Measurements from ENCODE around the gene PPP2R2D. TPM values are rescaled to one million over a fixed set of nuclear protein-coding genes. Genes with fewer than 3 reads are reported as not detected.
"Not testable (repeated sequence)": the region's sequence is repeated elsewhere in the genome, so short reads cannot be mapped to it uniquely, and the experiment has no call there.

PPP2R2D gene
- total RNA-seq, 2 experiments from 2014 or later, result 36.5 to 37.5 TPM

DNA sequence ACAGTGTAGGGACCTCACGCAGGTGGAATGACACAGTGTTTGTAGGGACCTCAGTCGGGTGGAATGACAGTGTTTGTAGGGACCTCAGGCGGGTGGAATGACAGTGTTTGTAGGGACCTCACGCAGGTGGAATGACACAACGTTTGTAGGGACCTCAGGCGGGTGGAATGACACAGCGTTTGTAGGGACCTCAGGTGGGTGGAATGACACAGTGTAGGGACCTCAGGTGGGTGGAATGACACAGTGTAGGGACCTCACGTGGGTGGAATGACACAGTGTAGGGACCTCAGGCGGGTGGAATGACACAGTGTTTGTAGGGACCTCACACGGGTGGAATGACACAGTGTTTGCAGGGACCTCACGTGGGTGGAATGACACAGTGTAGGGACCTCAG, 16.0 kb downstream of the PPP2R2D start:
- H3K4me1 Mint-ChIP-seq (ENCODE audit: low read depth); DNase-seq; H3K4me3 Mint-ChIP-seq; POLR2A ChIA-PET; CTCF ChIA-PET; ATAC-seq; H3K9me3 Mint-ChIP-seq (ENCODE audit: insufficient read depth); H3K27ac Mint-ChIP-seq; H3K27me3 Mint-ChIP-seq (ENCODE audit: low read depth): not testable (repeated sequence)
- H3K36me3 Mint-ChIP-seq (ENCODE audit: low read depth), result peaks cover 55% of the 10 kb centered on the region

- CTCF ChIA-PET; H3K27ac Mint-ChIP-seq; ATAC-seq; H3K9me3 Mint-ChIP-seq (ENCODE audit: insufficient read depth); DNase-seq; POLR2A ChIA-PET; H3K4me3 Mint-ChIP-seq; H3K27me3 Mint-ChIP-seq (ENCODE audit: low read depth); H3K4me1 Mint-ChIP-seq (ENCODE audit: low read depth): not testable (repeated sequence)
- H3K36me3 Mint-ChIP-seq (ENCODE audit: low read depth), result peaks cover 50% of the 10 kb centered on the region
These were observed 16.7 kb downstream of the PPP2R2D start for GRCh38 chr10:131917496-131917895.

DNA sequence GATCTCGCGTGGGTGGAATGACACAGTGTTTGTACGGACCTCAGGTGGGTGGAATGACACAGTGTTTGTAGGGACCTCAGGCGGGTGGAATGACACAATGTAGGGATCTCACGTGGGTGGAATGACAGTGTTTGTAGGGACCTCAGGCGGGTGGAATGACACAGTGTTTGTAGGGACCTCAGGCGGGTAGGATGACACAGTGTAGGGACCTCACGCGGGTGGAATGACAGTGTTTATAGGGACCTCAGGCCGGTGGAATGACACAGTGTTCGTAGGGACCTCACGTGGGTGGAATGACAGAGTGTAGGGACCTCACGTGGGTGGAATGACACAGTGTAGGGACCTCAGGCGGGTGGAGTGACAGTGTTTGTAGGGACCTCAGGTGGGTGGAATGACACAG, 18.7 kb downstream of the PPP2R2D start:
- CTCF ChIA-PET; POLR2A ChIA-PET; H3K27me3 Mint-ChIP-seq (ENCODE audit: low read depth); ATAC-seq; H3K4me3 Mint-ChIP-seq; H3K9me3 Mint-ChIP-seq (ENCODE audit: insufficient read depth); DNase-seq; H3K4me1 Mint-ChIP-seq (ENCODE audit: low read depth); H3K27ac Mint-ChIP-seq: not testable (repeated sequence)
- H3K36me3 Mint-ChIP-seq (ENCODE audit: low read depth), result peaks cover 42% of the 10 kb centered on the region

DNA sequence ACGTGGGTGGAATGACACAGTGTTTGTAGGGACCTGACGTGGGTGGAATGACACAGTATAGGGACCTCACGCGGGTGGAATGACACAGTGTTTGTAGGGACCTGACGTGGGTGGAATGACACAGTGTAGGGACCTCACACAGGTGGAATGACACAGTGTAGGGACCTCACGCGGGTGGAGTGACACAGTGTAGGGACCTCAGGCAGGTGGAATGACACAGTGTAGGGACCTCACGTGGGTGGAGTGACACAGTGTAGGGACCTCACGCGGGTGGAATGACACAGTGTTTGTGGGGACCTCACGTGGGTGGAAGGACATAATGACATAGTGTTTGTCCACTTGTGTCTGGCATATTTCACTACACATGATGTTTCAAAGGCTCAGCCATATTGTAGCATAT, 19.3 kb downstream of the PPP2R2D start:
- ATAC-seq (no peak), DNase-seq (no peak)
- Mint-ChIP-seq H3K36me3 (ENCODE audit: low read depth) (peaks cover 44% of the 10 kb centered on the region), H3K9me3 (ENCODE audit: insufficient read depth) (peaks cover 3% of the 10 kb centered on the region), H3K4me1 (ENCODE audit: low read depth) (peaks cover 7% of the 10 kb centered on the region), H3K27ac (no peak overlapping the region), H3K27me3 (ENCODE audit: low read depth) (no peaks in the 10 kb centered on the region), H3K4me3 (no peak overlapping the region)
- ChIA-PET POLR2A (no interaction called here), CTCF (no interaction called here)

DNA sequence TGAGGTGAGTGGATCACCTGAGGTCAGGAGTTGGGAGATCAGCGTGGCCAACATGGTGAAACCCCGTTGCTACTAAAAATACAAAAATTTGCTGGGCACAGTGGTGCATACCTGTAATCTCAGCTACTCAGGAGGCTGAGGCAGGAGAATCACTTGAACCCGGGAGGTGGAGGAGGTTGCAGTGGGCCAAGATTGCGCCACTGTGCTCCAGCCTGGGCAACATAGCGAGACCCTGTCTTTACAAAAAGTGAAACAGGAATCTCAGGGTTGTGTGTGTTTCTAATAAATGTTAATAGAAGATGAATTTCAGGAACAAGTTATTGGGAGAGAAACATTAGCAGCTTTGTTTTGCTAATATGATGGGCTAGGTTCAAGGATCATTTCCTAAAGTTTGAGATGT, 19.9 kb downstream of the PPP2R2D start:
- no peaks in the 10 kb centered on the region for H3K27me3 Mint-ChIP-seq (ENCODE audit: low read depth)

GRCh38 chr10:131921184-131921583, 20.4 kb downstream of the PPP2R2D start:
- ChIA-PET POLR2A (no interaction called here), CTCF (no interaction called here)

More for the DNA sequence above, 19.9 kb downstream of the PPP2R2D start:
- POLR2A ChIA-PET, result no interaction called here
- peaks cover 10% of the 10 kb centered on the region for H3K4me1 Mint-ChIP-seq (ENCODE audit: low read depth)
- H3K9me3 Mint-ChIP-seq (ENCODE audit: insufficient read depth), result peaks cover 9% of the 10 kb centered on the region
- no peak overlapping the region for H3K27ac Mint-ChIP-seq
- H3K4me3 Mint-ChIP-seq, result no peak overlapping the region
- no peak for ATAC-seq
- no peak for DNase-seq
- H3K36me3 Mint-ChIP-seq (ENCODE audit: low read depth), result peaks cover 45% of the 10 kb centered on the region
- CTCF ChIA-PET, result no interaction called here

GRCh38 chr10:131923038-131923756, 22.4 kb downstream of the PPP2R2D start:
- DNase-seq (no peak), ATAC-seq (no peak)
- CTCF ChIA-PET, result no interaction called here
- no peak overlapping the region for H3K4me3 Mint-ChIP-seq
- H3K27me3 Mint-ChIP-seq (ENCODE audit: low read depth), result no peaks in the 10 kb centered on the region
- H3K36me3 Mint-ChIP-seq (ENCODE audit: low read depth), result peaks cover 47% of the 10 kb centered on the region
- peaks cover 26% of the 10 kb centered on the region for H3K4me1 Mint-ChIP-seq (ENCODE audit: low read depth)
- POLR2A ChIA-PET, result no interaction called here
- peaks cover 10% of the 10 kb centered on the region for H3K9me3 Mint-ChIP-seq (ENCODE audit: insufficient read depth)
- H3K27ac Mint-ChIP-seq, result no peak overlapping the region

More at GRCh38 chr10:131921184-131921583, 20.4 kb downstream of the PPP2R2D start:
- ATAC-seq, result no peak
- Mint-ChIP-seq H3K36me3 (ENCODE audit: low read depth) (peaks cover 45% of the 10 kb centered on the region), H3K9me3 (ENCODE audit: insufficient read depth) (peaks cover 10% of the 10 kb centered on the region), H3K4me3 (no peak overlapping the region), H3K27ac (no peak overlapping the region), H3K4me1 (ENCODE audit: low read depth) (peaks cover 10% of the 10 kb centered on the region), H3K27me3 (ENCODE audit: low read depth) (no peaks in the 10 kb centered on the region)
- no peak for DNase-seq

- Mint-ChIP-seq H3K4me3 (no peak overlapping the region), H3K36me3 (ENCODE audit: low read depth) (peaks cover 42% of the 10 kb centered on the region), H3K27me3 (ENCODE audit: low read depth) (no peaks in the 10 kb centered on the region), H3K27ac (no peak overlapping the region), H3K4me1 (ENCODE audit: low read depth) (peaks cover 45% of the 10 kb centered on the region), H3K9me3 (ENCODE audit: insufficient read depth) (peaks cover 10% of the 10 kb centered on the region)
- DNase-seq (no peak), ATAC-seq (no peak)
- ChIA-PET CTCF (interaction anchor here (1.2 kb wide), 1 partner anchor 13 kb away, joined by 4 read pairs; no protein-coding TSS in a partner anchor), POLR2A (interaction anchor here (1.4 kb wide), 1 partner anchor 17 kb away, joined by 4 read pairs; no protein-coding TSS in a partner anchor)
These were observed 24.3 kb downstream of the PPP2R2D start for GRCh38 chr10:131925011-131925649.

- ChIA-PET POLR2A (no interaction called here), CTCF (no interaction called here)
- Mint-ChIP-seq H3K27ac (no peak overlapping the region), H3K27me3 (ENCODE audit: low read depth) (no peaks in the 10 kb centered on the region), H3K4me3 (no peak overlapping the region), H3K4me1 (ENCODE audit: low read depth) (peaks cover 48% of the 10 kb centered on the region), H3K9me3 (ENCODE audit: insufficient read depth) (peaks cover 10% of the 10 kb centered on the region), H3K36me3 (ENCODE audit: low read depth) (peaks cover 41% of the 10 kb centered on the region)
- DNase-seq (no peak), ATAC-seq (no peak)
These were observed 24.9 kb downstream of the PPP2R2D start for GRCh38 chr10:131925716-131926115.

DNA sequence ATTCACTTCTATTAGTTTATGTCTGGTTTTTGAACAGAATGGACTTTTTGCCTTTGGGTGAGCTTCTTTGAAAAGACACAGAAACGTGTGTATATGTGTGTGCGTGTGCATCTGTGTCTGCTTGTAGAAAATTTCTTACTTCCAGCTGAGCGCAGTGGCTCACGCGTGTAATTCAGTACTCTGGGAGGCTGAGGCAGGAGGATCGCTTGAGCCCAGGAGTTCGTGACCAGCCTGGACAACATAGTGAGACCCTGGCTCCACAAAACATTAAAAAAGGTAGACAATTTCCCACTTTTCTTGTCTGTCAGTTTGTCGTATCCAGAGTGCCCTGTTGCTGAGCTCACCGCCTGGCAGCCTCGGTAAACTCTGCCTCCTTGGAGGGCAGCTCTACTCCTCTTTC, 25.4 kb downstream of the PPP2R2D start:
- Mint-ChIP-seq H3K4me3 (no peak overlapping the region), H3K36me3 (ENCODE audit: low read depth) (peaks cover 39% of the 10 kb centered on the region), H3K27ac (no peak overlapping the region), H3K27me3 (ENCODE audit: low read depth) (no peaks in the 10 kb centered on the region), H3K4me1 (ENCODE audit: low read depth) (peaks cover 54% of the 10 kb centered on the region), H3K9me3 (ENCODE audit: insufficient read depth) (peaks cover 10% of the 10 kb centered on the region)
- DNase-seq, result no peak
- ChIA-PET CTCF (no interaction called here), POLR2A (no interaction called here)
- no peak for ATAC-seq

DNA sequence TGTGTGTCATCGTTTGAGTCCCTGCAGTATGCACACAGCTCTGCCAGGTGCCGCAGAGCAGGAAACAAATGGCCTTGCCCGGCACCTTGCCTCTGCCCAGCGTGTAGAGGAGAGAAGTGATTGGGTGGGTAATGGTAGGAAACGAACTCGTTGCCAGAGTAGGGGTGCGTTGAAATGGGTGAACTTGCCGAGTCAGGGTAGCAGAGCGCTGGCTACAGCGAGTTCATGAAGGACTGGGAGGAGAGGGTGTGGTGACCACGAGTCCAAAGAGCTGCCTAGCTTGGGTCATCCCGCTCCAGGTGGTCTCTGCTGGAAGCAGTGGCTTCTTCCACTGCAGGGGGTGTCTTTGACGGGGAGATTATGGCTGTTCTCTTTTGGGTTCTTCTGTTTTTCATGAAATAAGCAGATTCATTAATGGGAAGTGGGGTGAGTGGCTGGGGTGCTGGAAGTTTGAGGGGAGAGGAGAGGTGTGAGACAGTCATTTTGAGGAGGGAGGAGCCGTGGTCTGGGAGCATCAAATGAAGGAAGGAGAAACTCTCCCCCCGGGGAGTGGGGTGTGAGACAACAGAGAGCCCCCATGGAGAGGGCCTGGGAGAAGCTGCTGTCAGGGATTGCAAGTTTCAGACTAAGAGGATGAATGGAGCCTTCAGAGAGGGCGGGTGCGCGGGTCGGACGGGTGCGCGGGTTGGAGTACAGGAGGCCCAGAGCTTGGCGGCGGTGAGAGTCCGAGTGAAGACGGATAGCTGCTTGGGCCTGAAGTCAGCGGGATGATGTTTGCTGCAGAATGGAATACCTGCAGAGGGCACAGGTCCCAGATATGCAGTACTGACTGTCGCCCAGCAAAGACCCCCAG, 26.2 kb downstream of the PPP2R2D start:
- Mint-ChIP-seq H3K27me3 (ENCODE audit: low read depth) (no peaks in the 10 kb centered on the region), H3K36me3 (ENCODE audit: low read depth) (peaks cover 39% of the 10 kb centered on the region), H3K4me3 (no peak overlapping the region), H3K9me3 (ENCODE audit: insufficient read depth) (peaks cover 10% of the 10 kb centered on the region), H3K4me1 (ENCODE audit: low read depth) (peaks cover 60% of the 10 kb centered on the region), H3K27ac (no peak overlapping the region)
- ATAC-seq (no peak), DNase-seq (no peak)
- POLR2A ChIA-PET, result no interaction called here
- CTCF ChIA-PET, result interaction anchor here (1.4 kb wide), 1 partner anchor 16 kb away, joined by 4 read pairs; no protein-coding TSS in a partner anchor

All from activated CD8-positive, alpha-beta T cell treated with anti-CD3 and anti-CD28 coated beads, Interleukin-2, amount 10 ng/mL, durations not matched to agents 7 days and 5 days (primary cell).